HAP-1 (cell line): ENCODE measurements around the gene PABPN1.

ENCODE experiments used
- DNase-seq, 2 experiments: peaks; one replicate each; pipeline ENCODE4 v3.0.0-alpha.2; 2016 to 2020; ENCODE audit warnings: low spot score in 2 of 2
- H3K27me3 ChIP-seq: fragments of 250-450 bp; sonication (Bioruptor Pico); 2 replicates; pipeline ENCODE4 v1.5.1; 2020; ENCODE audit warnings: low read depth, mild to moderate bottlenecking, moderate library complexity
- H3K36me3 ChIP-seq: fragments of 250-450 bp; sonication (Bioruptor Pico); replicated peaks from 2 replicates; pipeline ENCODE4 v1.5.1; 2020; ENCODE audit warnings: mild to moderate bottlenecking
- H3K4me1 ChIP-seq: fragments of 250-450 bp; sonication (Bioruptor Pico); 2 replicates; pipeline ENCODE4 v1.5.1; 2020; ENCODE audit warnings: mild to moderate bottlenecking
- H3K4me3 ChIP-seq: fragments of 250-450 bp; sonication (Bioruptor Pico); 2 replicates; pipeline ENCODE4 v1.5.1; 2020; ENCODE audit warnings: mild to moderate bottlenecking, moderate library complexity
- H3K9me3 ChIP-seq: fragments of 250-450 bp; sonication (Bioruptor Pico); 2 replicates; pipeline ENCODE4 v1.5.1; 2020; ENCODE audit warnings: mild to moderate bottlenecking, moderate library complexity
- in situ Hi-C: fragments of 300-500 bp; cut with MboI; formaldehyde crosslinking; loops from 3 replicates; pipeline ENCODE4 v1.14.3; 2020; ENCODE audit warnings: low sequenced_read_pairs, inconsistent platforms, mixed read lengths

The PABPN1 gene

DNA sequence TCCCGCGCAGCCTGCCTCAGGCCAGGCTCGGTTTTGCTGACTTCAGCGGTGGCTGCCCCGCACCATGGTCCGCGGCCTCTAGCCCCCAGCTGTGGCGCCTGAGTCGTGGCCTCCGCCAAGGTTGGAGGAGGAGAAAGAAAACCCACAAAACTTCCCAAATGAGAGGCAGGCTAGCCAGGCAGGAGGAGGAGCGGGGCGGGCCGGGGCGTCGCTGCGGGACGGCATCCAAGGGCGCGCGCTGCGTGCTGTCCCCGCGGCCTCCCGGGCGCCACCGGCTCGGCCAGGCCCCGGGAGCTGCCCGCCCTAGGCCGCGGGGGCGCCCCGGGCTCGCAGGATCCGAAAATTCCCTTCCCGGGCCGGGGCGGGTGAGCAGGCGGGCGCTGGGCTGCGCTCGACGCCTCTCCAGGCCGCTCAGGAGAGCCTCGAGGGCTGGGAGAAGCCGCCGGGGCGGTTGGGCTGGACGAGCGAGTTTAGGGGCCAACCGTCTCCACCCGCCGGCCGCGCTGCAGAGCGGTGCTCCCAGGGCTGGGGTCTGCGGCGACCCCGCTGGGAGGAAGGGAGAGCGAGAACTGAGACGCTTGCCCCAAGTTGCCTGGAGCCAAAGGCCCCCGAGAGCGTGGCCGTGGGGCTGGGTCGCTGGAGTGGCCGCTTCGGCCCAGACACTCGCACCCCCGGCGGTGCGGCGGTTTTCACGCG, 43.9 kb downstream of the PABPN1 start, which contains the start of gene EFS:
EFS (minus strand) TSS at position 137 of the 696 bp plus-strand sequence. CDS start 147 bp downstream, outside the sequence.
- Histone ChIP-seq H3K4me1 (no peaks in the 10 kb centered on the region), H3K36me3 (no peaks in the 10 kb centered on the region), H3K27me3 (peaks cover 32% of the 10 kb centered on the region), H3K4me3 (no peak within 1 kb of the TSS), H3K9me3 (no peaks in the 10 kb centered on the region)
- no peak for DNase-seq
- in situ Hi-C loops, result no loop called here

- peak in 1 of 2 experiments; percentile 25 for DNase-seq
- in situ Hi-C loops, result no loop called here
- no peaks in the 10 kb centered on the region for H3K4me1 ChIP-seq
- H3K27me3 ChIP-seq, result peaks cover 32% of the 10 kb centered on the region
- H3K9me3 ChIP-seq, result no peaks in the 10 kb centered on the region
- no peaks in the 10 kb centered on the region for H3K36me3 ChIP-seq
- H3K4me3 ChIP-seq, result no peak overlapping the region
Observed at GRCh38 chr14:23365732-23366425, 44.6 kb downstream of the PABPN1 start.

DNA sequence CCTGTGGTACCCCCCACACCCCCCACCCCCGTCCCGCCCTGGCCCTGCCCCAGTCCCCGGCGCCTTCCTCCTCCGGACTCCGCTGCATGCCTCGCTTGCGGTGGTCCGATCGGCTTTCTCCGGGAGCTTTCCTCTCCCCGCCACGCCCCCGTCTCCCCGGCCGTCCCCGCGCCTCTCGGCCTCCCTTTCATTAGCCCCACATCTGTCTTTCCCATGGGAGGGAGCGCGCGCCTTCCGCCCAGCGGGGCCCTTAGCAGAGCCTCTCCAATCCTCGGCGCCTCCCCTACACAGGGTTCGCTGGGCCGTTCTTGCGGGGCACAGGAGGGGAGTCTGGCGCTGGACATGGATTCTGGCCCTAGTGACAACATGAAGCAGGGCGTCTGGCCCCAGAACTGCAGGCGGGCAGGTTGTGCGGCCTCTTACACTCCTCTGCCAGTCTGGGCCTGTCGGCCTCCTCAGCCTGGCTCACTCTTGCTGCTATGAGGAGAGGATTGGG, 45.2 kb downstream of the PABPN1 start:
- Histone ChIP-seq H3K4me1 (no peaks in the 10 kb centered on the region), H3K36me3 (no peaks in the 10 kb centered on the region), H3K9me3 (no peaks in the 10 kb centered on the region), H3K27me3 (peaks cover 36% of the 10 kb centered on the region), H3K4me3 (no peak overlapping the region)
- DNase-seq, result peak in 1 of 2 experiments; percentile 14
- in situ Hi-C loops, result no loop called here

GRCh38 chr14:23370221-23370620, 49.0 kb downstream of the PABPN1 start:
- Histone ChIP-seq H3K9me3 (no peaks in the 10 kb centered on the region), H3K27me3 (peaks cover 22% of the 10 kb centered on the region), H3K4me3 (no peak overlapping the region), H3K4me1 (no peaks in the 10 kb centered on the region), H3K36me3 (no peaks in the 10 kb centered on the region)
- in situ Hi-C loops, result no loop called here
- DNase-seq, result no peak

GRCh38 chr14:23371865-23372264, 50.6 kb downstream of the PABPN1 start:
- Histone ChIP-seq H3K36me3 (no peaks in the 10 kb centered on the region), H3K9me3 (no peaks in the 10 kb centered on the region), H3K4me1 (no peaks in the 10 kb centered on the region), H3K4me3 (no peak overlapping the region), H3K27me3 (peaks cover 9% of the 10 kb centered on the region)
- in situ Hi-C loops, result no loop called here
- no peak for DNase-seq

GRCh38 chr14:23372509-23372908, 51.3 kb downstream of the PABPN1 start, which contains the start of gene IL25:
TSS of gene IL25 (plus strand) at chr14:23372809.
- in situ Hi-C loops, result no loop called here
- no peak for DNase-seq
- Histone ChIP-seq H3K27me3 (peaks cover 4% of the 10 kb centered on the region), H3K4me1 (no peaks in the 10 kb centered on the region), H3K4me3 (no peak within 1 kb of the TSS), H3K9me3 (no peaks in the 10 kb centered on the region), H3K36me3 (no peaks in the 10 kb centered on the region)

DNA sequence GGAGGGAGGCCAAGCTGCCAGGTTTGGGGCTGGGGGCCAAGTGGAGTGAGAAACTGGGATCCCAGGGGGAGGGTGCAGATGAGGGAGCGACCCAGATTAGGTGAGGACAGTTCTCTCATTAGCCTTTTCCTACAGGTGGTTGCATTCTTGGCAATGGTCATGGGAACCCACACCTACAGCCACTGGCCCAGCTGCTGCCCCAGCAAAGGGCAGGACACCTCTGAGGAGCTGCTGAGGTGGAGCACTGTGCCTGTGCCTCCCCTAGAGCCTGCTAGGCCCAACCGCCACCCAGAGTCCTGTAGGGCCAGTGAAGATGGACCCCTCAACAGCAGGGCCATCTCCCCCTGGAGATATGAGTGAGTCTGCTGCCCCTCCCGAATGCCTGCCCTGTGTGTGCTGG, 51.8 kb downstream of the PABPN1 start:
- Histone ChIP-seq H3K36me3 (no peaks in the 10 kb centered on the region), H3K27me3 (peaks cover 4% of the 10 kb centered on the region), H3K4me3 (no peak overlapping the region), H3K4me1 (no peaks in the 10 kb centered on the region), H3K9me3 (no peaks in the 10 kb centered on the region)
- DNase-seq, result no peak
- in situ Hi-C loops, result no loop called here
